Panc1 (cell line): ENCODE results near the gene CEP78.

Experiments
- CTCF ChIP-seq: fragments of 450-650 bp; IDR thresholded peaks from 2 replicates; pipeline ENCODE4 v1.5.1; 2017; ENCODE audit warnings: mild to moderate bottlenecking
- REST ChIP-seq, 2 experiments: IDR thresholded peaks; 2 replicates each; pipeline ENCODE4 v1.6.1; 2011 to 2012; ENCODE audit warnings: low read depth in 2 of 2, control low read depth in 1 of 2, low read length in 1 of 2, mild to moderate bottlenecking in 1 of 2, moderate library complexity in 1 of 2; ENCODE audit not compliant: insufficient read depth in 1 of 2
- SIN3A ChIP-seq: IDR thresholded peaks from 2 replicates; pipeline ENCODE4 v1.6.1; 2012; ENCODE audit warnings: low read depth, mild to moderate bottlenecking, low read length, moderate library complexity, borderline replicate concordance; ENCODE audit not compliant: insufficient read depth
- TCF7L2 ChIP-seq: IDR thresholded peaks from 2 replicates; pipeline ENCODE4 v1.6.1; 2011; ENCODE audit warnings: mild to moderate bottlenecking, low read depth, low read length, inconsistent platforms

DNA sequence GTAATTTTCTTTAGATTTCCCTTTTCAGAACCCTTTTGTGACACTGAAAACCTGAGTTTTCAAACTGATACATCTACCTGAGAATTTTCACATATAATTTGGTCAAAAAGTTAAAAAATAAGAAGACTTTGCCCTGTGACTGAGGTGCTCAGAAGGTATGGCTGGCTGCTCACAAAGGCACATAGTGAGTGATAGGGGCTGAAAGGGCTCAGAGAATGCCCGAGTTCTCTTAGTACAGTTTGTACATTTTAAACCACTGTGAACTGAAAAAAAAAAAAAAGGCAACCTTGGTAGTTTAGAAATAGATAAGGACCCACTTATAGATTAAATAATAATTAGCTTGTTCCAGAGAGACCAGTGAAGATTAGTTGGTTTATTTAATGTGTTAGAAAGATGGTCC is 42.9 kb downstream of the CEP78 start:
- no peak for TF ChIP-seq CTCF
- no peak for TF ChIP-seq SIN3A
- TF ChIP-seq REST (IDR thresholded peaks at IDR 0.05; ENCODE audit: insufficient read depth in 1 of 2, low read depth in 2 of 2, low read length in 1 of 2), result no peak
- no peak for TF ChIP-seq TCF7L2
